ENCODE measurements around the gene DNM3.

DNM3 gene

GRCh38 chr1:171931752-171932151 lies 90.5 kb downstream of the DNM3 start:
- DNase-seq = no peak

GRCh38 chr1:171934664-171935063 lies 93.4 kb downstream of the DNM3 start:
- no peak for DNase-seq

GRCh38 chr1:171935086-171935485 lies 93.8 kb downstream of the DNM3 start:
- DNase-seq = no peak

DNA sequence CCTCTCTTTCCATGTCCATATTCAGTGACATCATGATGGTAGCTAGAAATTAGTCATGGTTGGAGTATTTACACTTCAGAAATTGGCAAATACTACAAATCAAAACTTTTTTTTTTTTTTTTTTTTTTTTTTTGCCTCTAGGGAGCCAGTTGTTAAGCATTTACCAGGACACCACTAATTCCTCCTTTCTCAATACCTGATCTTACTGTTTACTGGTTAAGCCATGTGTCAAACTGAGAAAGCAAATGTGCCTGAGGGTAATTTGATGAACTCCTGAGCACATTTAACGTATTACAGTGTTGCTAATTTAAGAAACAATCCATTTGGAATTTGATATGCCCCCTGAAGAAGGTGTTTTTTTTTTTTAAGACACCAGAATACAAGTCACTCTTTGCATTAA lies 94.4 kb downstream of the DNM3 start:
- no peak for DNase-seq

- no peak for DNase-seq
These were observed 96.6 kb downstream of the DNM3 start for GRCh38 chr1:171937938-171938337.

DNA sequence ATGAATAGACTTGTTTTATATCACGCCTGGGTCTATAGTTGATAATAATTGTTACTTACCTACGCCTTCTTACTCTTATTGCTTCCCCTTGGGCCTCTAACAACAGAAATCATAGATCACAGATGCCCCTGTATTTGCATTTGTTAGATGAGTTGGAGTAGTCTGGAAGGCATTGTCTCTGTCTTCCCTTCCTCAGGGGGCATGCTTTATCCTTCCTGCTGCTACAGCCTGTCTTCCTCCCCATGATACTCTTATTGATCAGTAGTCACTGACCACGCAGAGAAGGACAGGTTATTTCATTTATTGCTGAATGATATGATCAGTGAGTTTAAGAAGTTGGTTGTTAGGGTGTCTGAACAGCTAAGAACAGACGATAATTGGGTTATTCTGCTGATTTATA lies 98.4 kb downstream of the DNM3 start:
- no peak for DNase-seq

GRCh38 chr1:171940368-171940767 lies 99.1 kb downstream of the DNM3 start:
- no peak for DNase-seq

DNA sequence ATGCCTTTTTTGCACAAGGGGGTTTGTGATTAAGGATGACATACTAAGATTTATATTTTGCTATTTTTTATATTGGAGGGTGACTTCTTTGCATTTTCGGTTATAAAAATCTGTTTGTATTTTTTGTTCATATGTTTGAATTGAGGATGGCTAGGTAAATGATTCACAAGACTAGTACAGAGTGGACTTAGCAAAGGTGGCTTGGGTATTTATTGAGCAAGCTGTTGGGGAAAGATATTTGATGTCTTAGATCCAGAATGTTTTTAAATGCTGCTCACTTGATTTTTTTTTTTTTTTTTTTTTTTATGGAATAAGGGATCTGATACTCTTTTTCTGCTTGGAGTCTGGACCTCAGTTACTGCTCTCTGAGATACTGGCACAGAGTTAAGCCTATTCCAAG lies 100.6 kb downstream of the DNM3 start:
- no peak for DNase-seq

DNA sequence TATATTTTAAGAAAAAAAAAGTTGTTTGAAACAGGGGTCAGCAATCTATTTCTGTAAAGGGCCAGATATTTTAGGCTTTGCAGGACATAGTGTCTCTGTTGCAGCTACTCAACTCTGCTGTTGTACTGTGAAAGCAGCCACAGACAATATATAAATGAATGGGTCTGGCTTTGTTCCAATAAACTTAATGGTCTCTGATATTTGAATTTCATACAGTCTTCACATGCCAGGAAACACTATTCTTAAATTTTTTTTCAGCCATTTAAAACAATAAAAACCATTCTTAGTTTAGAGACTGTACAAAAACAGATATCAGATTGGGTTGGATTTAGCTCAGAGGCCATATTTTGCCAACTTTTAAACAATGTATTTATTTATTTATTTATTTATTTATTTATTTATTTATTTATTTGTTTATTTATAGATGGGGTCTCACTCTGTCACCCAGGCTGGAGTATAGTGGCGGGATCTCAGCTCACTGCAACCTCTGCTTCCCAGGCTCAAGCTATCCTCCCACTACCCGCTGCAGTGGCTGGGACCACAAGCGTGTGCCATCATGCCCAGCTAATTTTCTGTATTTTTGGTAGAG lies 102.8 kb downstream of the DNM3 start:
- no peak for DNase-seq

GRCh38 chr1:171948511-171948910 lies 107.2 kb downstream of the DNM3 start:
- no peak for DNase-seq

DNA sequence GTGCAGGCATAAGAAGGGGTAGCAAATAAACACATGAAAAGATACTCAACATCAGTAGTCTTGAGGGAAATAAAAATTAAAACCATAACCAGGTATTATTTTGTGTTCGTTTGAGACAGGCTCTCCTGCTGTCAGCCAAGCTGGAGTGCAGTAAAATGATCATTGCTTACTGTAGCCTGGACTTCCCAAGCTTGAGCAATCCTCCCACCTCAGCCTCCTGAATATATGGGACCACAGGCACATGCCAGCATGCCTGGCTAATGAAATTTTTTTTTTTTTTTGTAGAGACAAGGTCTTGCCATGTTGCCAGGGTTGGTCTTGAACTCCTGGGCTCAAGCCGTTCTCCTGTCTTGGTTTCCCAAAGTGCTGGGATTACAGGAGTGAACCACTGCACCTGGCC lies 108.0 kb downstream of the DNM3 start:
- no peak for DNase-seq

- DNase-seq = no peak
These were observed 112.5 kb downstream of the DNM3 start for GRCh38 chr1:171953835-171954234.

DNA sequence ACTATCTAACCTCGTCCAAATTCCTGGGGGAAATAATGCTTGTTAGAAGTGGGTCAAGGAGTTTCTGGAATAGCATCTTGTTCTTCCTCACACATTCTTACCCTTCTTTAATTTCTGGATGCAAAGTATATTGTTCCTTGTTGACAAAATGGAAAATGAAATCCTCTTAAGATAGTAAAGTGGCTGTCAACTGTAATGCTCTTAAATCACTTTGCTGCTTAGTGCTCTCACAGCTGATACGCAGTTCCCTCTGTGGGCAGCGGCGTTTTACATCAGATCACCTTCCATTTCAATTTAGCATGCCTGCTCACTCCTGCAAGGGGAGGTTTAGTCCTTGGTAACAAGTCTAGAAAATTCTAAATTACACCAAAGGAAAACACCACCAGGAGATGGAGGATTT lies 113.1 kb downstream of the DNM3 start:
- DNase-seq = no peak

GRCh38 chr1:171961861-171962260 lies 120.6 kb downstream of the DNM3 start:
- no peak for DNase-seq

DNA sequence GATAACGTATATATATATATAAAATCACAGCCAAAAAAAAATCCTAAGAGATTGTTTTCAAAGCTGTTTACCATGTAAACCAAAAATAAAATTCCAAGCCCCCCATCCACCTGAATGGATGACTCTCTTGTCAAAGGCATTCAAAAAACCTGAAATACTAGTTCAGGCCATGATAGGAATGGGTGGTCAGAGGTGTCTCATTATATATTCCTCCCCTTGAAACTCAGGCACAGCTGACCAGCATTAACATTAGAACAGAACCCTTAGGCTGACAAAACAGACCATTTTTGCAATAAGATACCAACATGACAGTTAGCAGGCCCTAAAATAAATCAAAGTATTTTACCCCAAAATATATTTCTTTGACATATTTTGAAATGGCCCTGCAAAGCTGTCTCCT lies 122.5 kb downstream of the DNM3 start:
- DNase-seq = no peak

DNA sequence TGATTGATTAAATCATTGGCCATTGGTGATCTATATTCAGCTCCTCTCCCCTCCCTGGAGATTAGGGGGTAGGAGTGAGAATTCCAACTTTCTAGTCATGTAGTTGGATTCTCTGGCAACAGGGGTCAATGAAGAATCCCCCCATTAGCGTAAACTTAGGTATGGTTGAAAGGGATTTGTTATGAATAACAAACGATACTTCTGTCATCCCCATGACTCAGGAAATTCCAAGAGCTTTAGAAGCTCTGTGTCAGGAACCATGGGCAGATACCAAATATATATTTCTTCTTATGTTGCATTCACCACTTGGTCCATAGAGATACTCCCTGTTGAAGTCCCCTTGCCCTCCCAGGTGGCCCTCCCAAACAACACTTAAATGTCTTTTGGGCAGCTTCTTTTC lies 124.5 kb downstream of the DNM3 start:
- no peak for DNase-seq

DNA sequence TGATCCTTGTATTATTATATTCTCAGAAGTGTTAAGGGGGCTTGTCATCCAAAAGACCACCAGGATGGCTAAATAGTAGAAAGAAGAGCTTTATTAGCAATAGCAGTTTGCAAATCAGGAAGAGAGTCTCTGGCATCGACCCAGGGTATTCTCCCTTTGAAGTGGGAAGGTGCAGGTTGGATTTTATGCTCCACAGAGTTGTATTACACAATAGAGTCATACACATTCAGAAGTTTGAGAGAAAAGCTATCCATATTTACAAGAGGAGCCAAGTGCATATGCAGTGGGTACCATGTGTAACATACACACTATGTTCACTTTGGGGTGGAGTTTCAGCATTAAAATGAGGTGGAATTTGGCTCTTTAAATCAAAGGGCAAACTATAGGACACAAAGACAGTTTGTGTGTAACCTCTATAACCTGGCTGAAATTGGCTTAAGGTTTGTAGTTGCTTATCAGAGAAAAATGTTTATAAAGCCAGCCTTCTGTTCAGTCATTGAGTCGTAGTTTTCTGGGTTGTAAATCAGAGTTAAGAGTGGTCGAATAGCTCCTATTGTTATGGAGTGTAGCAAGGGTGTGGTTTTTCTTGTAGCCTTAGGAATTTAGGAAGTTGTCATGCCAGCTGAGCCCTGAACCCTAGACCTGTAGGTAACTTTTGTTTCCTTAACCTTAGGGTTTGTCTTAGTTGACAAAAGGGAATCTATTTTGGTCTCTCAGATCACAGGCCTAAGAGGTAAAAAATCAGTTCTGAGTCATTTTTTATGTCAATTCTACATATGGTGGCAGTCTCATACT lies 125.3 kb downstream of the DNM3 start:
- no peak for DNase-seq

- no peak for DNase-seq
These were observed 127.9 kb downstream of the DNM3 start for GRCh38 chr1:171969226-171969625.

- no peak for DNase-seq
These were observed 128.5 kb downstream of the DNM3 start for GRCh38 chr1:171969813-171970212.

DNA sequence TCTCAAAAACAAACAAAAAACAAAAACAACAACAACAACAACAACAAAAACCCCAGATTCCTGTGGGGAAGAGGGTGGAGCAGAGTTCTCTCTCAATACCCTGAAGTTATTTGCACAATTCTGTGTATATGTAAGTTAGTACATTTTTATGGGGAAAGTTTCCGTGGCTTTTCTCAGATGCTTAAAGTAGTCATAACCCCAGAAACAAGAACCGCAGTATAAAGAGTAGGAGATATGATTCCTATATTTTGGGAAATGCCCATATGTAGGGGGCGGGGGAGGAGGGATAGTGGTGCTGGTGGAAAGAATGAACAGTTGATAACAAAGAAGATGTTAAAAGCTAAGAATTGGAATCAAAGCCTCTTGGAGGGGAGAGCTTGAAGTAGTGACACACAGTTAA lies 131.5 kb downstream of the DNM3 start:
- DNase-seq = no peak

- no peak for DNase-seq
These were observed 132.1 kb downstream of the DNM3 start for GRCh38 chr1:171973421-171973820.

DNA sequence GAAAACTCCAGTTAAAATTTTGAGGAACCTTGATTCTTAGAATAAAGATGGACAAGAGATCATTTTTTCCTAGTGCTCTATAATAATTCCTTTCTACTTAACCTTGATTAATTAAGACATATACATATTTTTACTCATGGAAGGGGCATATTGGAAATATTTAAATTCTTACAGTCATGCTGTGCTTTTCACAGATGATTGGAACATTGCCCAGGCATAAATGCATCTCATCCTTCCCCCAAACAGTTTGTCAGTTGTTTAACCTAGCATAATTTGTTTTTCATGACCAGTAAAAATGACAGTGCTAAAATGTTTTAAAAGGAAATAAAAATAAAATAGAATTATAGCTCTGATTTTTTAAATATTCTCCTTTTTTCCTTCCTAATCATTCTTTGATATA lies 140.0 kb downstream of the DNM3 start:
- DNase-seq = no peak

GRCh38 chr1:171983584-171983983 lies 142.3 kb downstream of the DNM3 start:
- DNase-seq = no peak

- no peak for DNase-seq
These were observed 143.0 kb downstream of the DNM3 start for GRCh38 chr1:171984262-171984661.

Data from islet precursor cell (in vitro differentiated cells).